Stimulated activated CD4-positive, alpha-beta T cell treated with anti-CD3 and anti-CD28 coated beads, Interleukin-4, amount 100 ng/mL, for 4 hours (primary cell): ENCODE data around the gene SURF1.
A peak's percentile ranks its signal among the peaks of the same experiment; 100 is the strongest.
"Not testable (repeated sequence)": the region's sequence is repeated elsewhere in the genome, so short reads cannot be mapped to it uniquely, and the experiment has no call there.

Experiments
- DNase-seq, 2 experiments: peaks; one replicate each; pipeline ENCODE4 v3.0.0-alpha.2; 2020

Gene SURF1

GRCh38 chr9:133342069-133342406 is 14.2 kb downstream of the SURF1 start:
- no peak for DNase-seq

GRCh38 chr9:133341369-133342068 is 14.8 kb downstream of the SURF1 start:
- DNase-seq = no peak

- DNase-seq = no peak
Observed at GRCh38 chr9:133340916-133341315, 15.4 kb downstream of the SURF1 start.

- DNase-seq = no peak
Observed at GRCh38 chr9:133340256-133340655, 16.0 kb downstream of the SURF1 start.

- no peak for DNase-seq
Observed at GRCh38 chr9:133339641-133340040, 16.6 kb downstream of the SURF1 start.

- DNase-seq = peak; percentile 93 to 95
Observed at GRCh38 chr9:133335924-133336811, 20.1 kb downstream of the SURF1 start, which contains the start of gene SURF6. Gene SURF6, minus strand, starts transcription at chr9:133336188. Its CDS starts 56 bp downstream, at chr9:133336132.

GRCh38 chr9:133334888-133335287 is 21.4 kb downstream of the SURF1 start:
- DNase-seq = not testable (repeated sequence)

GRCh38 chr9:133334161-133334560 is 22.1 kb downstream of the SURF1 start:
- DNase-seq = no peak

GRCh38 chr9:133333566-133333965 is 22.7 kb downstream of the SURF1 start:
- DNase-seq = no peak

GRCh38 chr9:133333011-133333410 is 23.3 kb downstream of the SURF1 start:
- no peak for DNase-seq

- no peak for DNase-seq
Observed at GRCh38 chr9:133332381-133332730, 23.9 kb downstream of the SURF1 start.

GRCh38 chr9:133331641-133332380 is 24.5 kb downstream of the SURF1 start:
- DNase-seq = no peak

GRCh38 chr9:133331221-133331620 is 25.1 kb downstream of the SURF1 start:
- no peak for DNase-seq

GRCh38 chr9:133329306-133330156 is 26.8 kb downstream of the SURF1 start:
- DNase-seq = not testable (repeated sequence)

- no peak for DNase-seq
Observed at GRCh38 chr9:133327834-133328484, 28.3 kb downstream of the SURF1 start.

GRCh38 chr9:133327021-133327420 is 29.3 kb downstream of the SURF1 start:
- not testable (repeated sequence) for DNase-seq

GRCh38 chr9:133323991-133324703 is 32.1 kb downstream of the SURF1 start:
- DNase-seq = no peak

- DNase-seq = no peak
Observed at GRCh38 chr9:133323211-133323610, 33.1 kb downstream of the SURF1 start.

- no peak for DNase-seq
Observed at GRCh38 chr9:133322701-133323100, 33.6 kb downstream of the SURF1 start.

- no peak for DNase-seq
Observed at GRCh38 chr9:133321411-133321935, 34.8 kb downstream of the SURF1 start.

GRCh38 chr9:133320421-133320881 is 35.8 kb downstream of the SURF1 start:
- DNase-seq = no peak
